ENCODE results near the gene BOD1L1.

BOD1L1 gene

GRCh38 chr4:13542577-13543031 is 84.9 kb downstream of the BOD1L1 start:
- H3K27me3 ChIP-seq (ENCODE audit: insufficient read depth, low read depth, severe bottlenecking), result peaks cover 31% of the 10 kb centered on the region
- H3K9me3 ChIP-seq (ENCODE audit: severe bottlenecking), result no peaks in the 10 kb centered on the region
- H3K4me3 ChIP-seq (ENCODE audit: low read depth, low read length), result no peak overlapping the region
- H3K27ac ChIP-seq, result no peak overlapping the region
- TF ChIP-seq CTCF (IDR thresholded peaks at IDR 0.05; ENCODE audit: low read depth, low read length), result no peak
- peak; percentile 5 for DNase-seq
- no peaks in the 10 kb centered on the region for H3K36me3 ChIP-seq

GRCh38 chr4:13541720-13542576 is 85.6 kb downstream of the BOD1L1 start:
- DNase-seq, result peak; percentile 68

GRCh38 chr4:13541176-13541604 is 86.3 kb downstream of the BOD1L1 start:
- Histone ChIP-seq H3K27me3 (ENCODE audit: insufficient read depth, low read depth, severe bottlenecking) (peaks cover 28% of the 10 kb centered on the region), H3K27ac (no peak overlapping the region), H3K36me3 (no peaks in the 10 kb centered on the region), H3K4me3 (ENCODE audit: low read depth, low read length) (no peak overlapping the region), H3K9me3 (ENCODE audit: severe bottlenecking) (no peaks in the 10 kb centered on the region)
- peak; percentile 3 for DNase-seq
- TF ChIP-seq CTCF (IDR thresholded peaks at IDR 0.05; ENCODE audit: low read depth, low read length), result no peak

More at GRCh38 chr4:13541720-13542576, 85.6 kb downstream of the BOD1L1 start:
- Histone ChIP-seq H3K9me3 (ENCODE audit: severe bottlenecking) (no peaks in the 10 kb centered on the region), H3K4me3 (ENCODE audit: low read depth, low read length) (peak overlapping the region; percentile 11), H3K27me3 (ENCODE audit: insufficient read depth, low read depth, severe bottlenecking) (peaks cover 27% of the 10 kb centered on the region), H3K27ac (no peak overlapping the region), H3K36me3 (no peaks in the 10 kb centered on the region)
- TF ChIP-seq CTCF (IDR thresholded peaks at IDR 0.05; ENCODE audit: low read depth, low read length), result peak; percentile 51

DNA sequence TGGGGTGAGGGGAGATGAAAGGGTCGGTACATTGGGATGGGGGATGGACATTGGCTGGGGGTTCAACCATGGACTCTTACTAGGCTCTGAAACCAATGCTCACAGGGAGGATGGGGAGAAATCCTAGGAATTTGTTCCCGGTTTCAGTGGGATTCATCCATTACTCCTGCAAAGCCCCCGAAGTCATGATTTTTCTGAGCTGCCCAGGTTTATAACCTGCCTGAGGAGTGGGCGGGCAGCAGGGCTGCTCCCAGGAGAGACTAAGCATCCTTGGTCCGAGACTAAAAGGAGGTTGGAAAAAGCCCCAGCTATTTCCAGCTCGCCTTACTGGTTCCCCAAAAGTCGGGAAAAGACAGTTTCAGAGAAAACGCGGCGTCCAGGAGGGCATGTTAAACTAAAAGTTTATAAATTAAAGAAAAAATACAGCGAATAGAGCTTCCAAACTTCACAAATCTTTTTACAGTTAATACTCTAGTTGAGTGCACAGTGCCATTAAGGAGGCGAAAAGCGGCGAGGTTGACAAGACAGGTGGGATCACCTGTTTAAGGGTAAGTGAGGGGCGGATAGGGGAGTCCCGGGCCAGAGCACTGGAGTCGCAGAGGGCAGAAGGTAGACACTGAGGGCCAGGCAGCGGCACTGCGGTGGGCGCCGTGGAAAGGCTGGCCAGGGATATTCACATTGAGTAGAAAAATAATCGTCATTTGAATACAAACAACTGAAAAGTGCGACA is 86.9 kb downstream of the BOD1L1 start:
- Histone ChIP-seq H3K4me3 (ENCODE audit: low read depth, low read length) (no peak overlapping the region), H3K27me3 (ENCODE audit: insufficient read depth, low read depth, severe bottlenecking) (peaks cover 31% of the 10 kb centered on the region), H3K27ac (no peak overlapping the region), H3K36me3 (no peaks in the 10 kb centered on the region), H3K9me3 (ENCODE audit: severe bottlenecking) (no peaks in the 10 kb centered on the region)
- DNase-seq, result no peak
- TF ChIP-seq CTCF (IDR thresholded peaks at IDR 0.05; ENCODE audit: low read depth, low read length), result no peak

GRCh38 chr4:13539619-13540445 is 87.7 kb downstream of the BOD1L1 start:
- peak; percentile 6 for DNase-seq
- H3K4me3 ChIP-seq (ENCODE audit: low read depth, low read length), result no peak overlapping the region
- peaks cover 38% of the 10 kb centered on the region for H3K27me3 ChIP-seq (ENCODE audit: insufficient read depth, low read depth, severe bottlenecking)
- H3K9me3 ChIP-seq (ENCODE audit: severe bottlenecking), result no peaks in the 10 kb centered on the region
- H3K27ac ChIP-seq, result no peak overlapping the region
- H3K36me3 ChIP-seq, result no peaks in the 10 kb centered on the region
- TF ChIP-seq CTCF (IDR thresholded peaks at IDR 0.05; ENCODE audit: low read depth, low read length), result no peak

All from WERI-Rb-1 (cell line).